Caco-2 (cell line): ENCODE measurements around the gene PAN2. TPM values are rescaled to one million over a fixed set of nuclear protein-coding genes. Genes with fewer than 3 reads are reported as not detected.

ENCODE experiments used
- BruUV-seq: library from RNA; stranded (reverse); fragments of 400-500 nt; replicated peaks from 2 replicates; lab custom pipeline; 2021; lab: Mats Ljungman, UMichigan
- CTCF ChIA-PET: fragments of 300-600 bp; sonication (Branson Sonifier 250); formaldehyde crosslinking; loops from one replicate; lab custom pipeline; 2022; ENCODE audit warnings: antibody characterized with exemption; lab: Charles Lee
- POLR2A ChIA-PET: fragments of 300-600 bp; sonication (Branson Sonifier 250); formaldehyde crosslinking; loops from one replicate; lab custom pipeline; 2022; ENCODE audit warnings: antibody characterized with exemption; lab: Charles Lee
- DNase-seq, 2 experiments: peaks; one replicate each; pipeline versions ENCODE4 v3.0.0 to v3.0.0-alpha.2; 2020 to 2022
- H3K27me3 ChIP-seq: replicated peaks from 2 replicates; pipeline ENCODE4 v1.6.0; 2011; ENCODE audit warnings: low read length; ENCODE audit not compliant: control insufficient read depth, insufficient read depth
- H3K36me3 ChIP-seq: 2 replicates; pipeline ENCODE4 v1.5.1; 2011; ENCODE audit warnings: low read length; ENCODE audit not compliant: control insufficient read depth, insufficient read depth
- H3K4me1 ChIP-seq: fragments of 250-450 bp; sonication (Bioruptor Pico); 2 replicates; pipeline ENCODE4 v1.5.1; 2020; ENCODE audit warnings: mild to moderate bottlenecking
- H3K4me3 ChIP-seq: 2 replicates; pipeline ENCODE4 v1.5.1; 2011; ENCODE audit warnings: low read depth, mild to moderate bottlenecking, control low read depth, low read length
- H3K9me3 ChIP-seq: fragments of 250-450 bp; sonication (Bioruptor Pico); 2 replicates; pipeline ENCODE4 v1.5.1; 2020; ENCODE audit warnings: mild to moderate bottlenecking, moderate library complexity
- H3K27ac Mint-ChIP-seq: one replicate; pipeline ENCODE4 v1.8.0; 2022; ENCODE audit warnings: mixed read lengths; ENCODE audit not compliant: unreplicated experiment
- H3K27me3 Mint-ChIP-seq: one replicate; pipeline ENCODE4 v1.8.0; 2022; ENCODE audit warnings: mixed read lengths; ENCODE audit not compliant: insufficient read depth, unreplicated experiment
- H3K36me3 Mint-ChIP-seq: one replicate; pipeline ENCODE4 v1.8.0; 2022; ENCODE audit warnings: mild to moderate bottlenecking, mixed read lengths; ENCODE audit not compliant: insufficient read depth, unreplicated experiment
- H3K4me1 Mint-ChIP-seq: one replicate; pipeline ENCODE4 v1.8.0; 2022; ENCODE audit warnings: low read depth, mixed read lengths; ENCODE audit not compliant: unreplicated experiment
- H3K4me3 Mint-ChIP-seq: one replicate; pipeline ENCODE4 v1.8.0; 2022; ENCODE audit warnings: mild to moderate bottlenecking, moderate library complexity, mixed read lengths; ENCODE audit not compliant: unreplicated experiment
- H3K9me3 Mint-ChIP-seq: one replicate; pipeline ENCODE4 v1.8.0; 2022; ENCODE audit warnings: mixed read lengths; ENCODE audit not compliant: unreplicated experiment
- intact Hi-C: fragments of 100-400 bp; cut with micrococcal nuclease; formaldehyde crosslinking; loops from one replicate; pipeline ENCODE4 v1.10.0; 2022; ENCODE audit not compliant: unreplicated experiment
- total RNA-seq: library from RNA; stranded (reverse); gene quantifications from 2 replicates; pipeline ENCODE4 v1.2.3, GENCODE V29; 2022
- TF ChIP-seq, protein P1 (sequence below), 2 experiments: fragments of 200-600 bp in 1 of 2; IDR thresholded peaks; 1 replicate in 1 of 2; 2 replicates in 1 of 2; pipeline versions ENCODE4 v1.5.1 to v1.8.0; 2011 to 2022; ENCODE audit warnings: antibody characterized with exemption in 1 of 2, control low read depth in 1 of 2, inconsistent platforms in 1 of 2, low read depth in 1 of 2, low read length in 1 of 2, mild to moderate bottlenecking in 1 of 2, moderate library complexity in 1 of 2; ENCODE audit not compliant: insufficient read depth in 1 of 2, severe bottlenecking in 1 of 2, unreplicated experiment in 1 of 2

The PAN2 gene
- total RNA-seq, 1 experiment from 2014 or later, result 30.0 TPM

DNA sequence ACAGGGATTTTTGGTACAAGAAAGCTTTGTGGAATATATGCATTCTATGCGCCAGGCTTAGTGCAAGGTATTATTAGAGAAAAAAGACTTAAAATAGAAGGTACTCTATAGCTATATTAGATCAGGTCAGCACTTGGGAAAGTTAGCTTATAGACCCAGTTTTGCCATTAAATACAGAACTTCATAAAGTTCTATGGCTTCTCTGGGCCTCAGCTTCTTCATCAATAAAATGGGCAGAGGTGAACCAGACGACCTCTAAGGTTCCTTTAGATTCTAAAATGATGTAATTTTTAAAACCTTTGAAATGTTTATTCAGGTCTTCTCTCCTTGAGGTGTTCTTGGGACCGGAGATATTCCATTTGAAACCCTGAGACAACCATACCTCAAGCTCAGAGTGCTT lies 25.1 kb downstream of the PAN2 start:
- ChIA-PET CTCF (interaction anchor here (1.0 kb wide), 1 partner anchor 190 kb away, joined by 5 read pairs; no protein-coding TSS in a partner anchor), POLR2A (interaction anchor here (0.6 kb wide), 1 partner anchor 212 kb away, joined by 3 read pairs; no protein-coding TSS in a partner anchor)
- TF ChIP-seq, protein P1, sequence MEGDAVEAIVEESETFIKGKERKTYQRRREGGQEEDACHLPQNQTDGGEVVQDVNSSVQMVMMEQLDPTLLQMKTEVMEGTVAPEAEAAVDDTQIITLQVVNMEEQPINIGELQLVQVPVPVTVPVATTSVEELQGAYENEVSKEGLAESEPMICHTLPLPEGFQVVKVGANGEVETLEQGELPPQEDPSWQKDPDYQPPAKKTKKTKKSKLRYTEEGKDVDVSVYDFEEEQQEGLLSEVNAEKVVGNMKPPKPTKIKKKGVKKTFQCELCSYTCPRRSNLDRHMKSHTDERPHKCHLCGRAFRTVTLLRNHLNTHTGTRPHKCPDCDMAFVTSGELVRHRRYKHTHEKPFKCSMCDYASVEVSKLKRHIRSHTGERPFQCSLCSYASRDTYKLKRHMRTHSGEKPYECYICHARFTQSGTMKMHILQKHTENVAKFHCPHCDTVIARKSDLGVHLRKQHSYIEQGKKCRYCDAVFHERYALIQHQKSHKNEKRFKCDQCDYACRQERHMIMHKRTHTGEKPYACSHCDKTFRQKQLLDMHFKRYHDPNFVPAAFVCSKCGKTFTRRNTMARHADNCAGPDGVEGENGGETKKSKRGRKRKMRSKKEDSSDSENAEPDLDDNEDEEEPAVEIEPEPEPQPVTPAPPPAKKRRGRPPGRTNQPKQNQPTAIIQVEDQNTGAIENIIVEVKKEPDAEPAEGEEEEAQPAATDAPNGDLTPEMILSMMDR (IDR thresholded peaks at IDR 0.05; ENCODE audit: insufficient read depth in 1 of 2, low read depth in 1 of 2, low read length in 1 of 2, severe bottlenecking in 1 of 2, unreplicated experiment in 1 of 2), result no peak
- H3K9me3 ChIP-seq, result no peaks in the 10 kb centered on the region
- no peaks in the 10 kb centered on the region for H3K27me3 ChIP-seq
- no peak for DNase-seq
- no peaks in the 10 kb centered on the region for H3K4me1 ChIP-seq
- Mint-ChIP-seq H3K27ac (no peak overlapping the region), H3K9me3 (no peaks in the 10 kb centered on the region), H3K27me3 (no peaks in the 10 kb centered on the region), H3K4me3 (no peak overlapping the region), H3K4me1 (no peaks in the 10 kb centered on the region), H3K36me3 (peaks cover 51% of the 10 kb centered on the region)
- no peak overlapping the region for H3K4me3 ChIP-seq
- BruUV-seq, result no TSS peak
- peaks cover 2% of the 10 kb centered on the region; the same call in 1 of the 2 replicates for H3K36me3 ChIP-seq
- intact Hi-C loops, result no loop called here

DNA sequence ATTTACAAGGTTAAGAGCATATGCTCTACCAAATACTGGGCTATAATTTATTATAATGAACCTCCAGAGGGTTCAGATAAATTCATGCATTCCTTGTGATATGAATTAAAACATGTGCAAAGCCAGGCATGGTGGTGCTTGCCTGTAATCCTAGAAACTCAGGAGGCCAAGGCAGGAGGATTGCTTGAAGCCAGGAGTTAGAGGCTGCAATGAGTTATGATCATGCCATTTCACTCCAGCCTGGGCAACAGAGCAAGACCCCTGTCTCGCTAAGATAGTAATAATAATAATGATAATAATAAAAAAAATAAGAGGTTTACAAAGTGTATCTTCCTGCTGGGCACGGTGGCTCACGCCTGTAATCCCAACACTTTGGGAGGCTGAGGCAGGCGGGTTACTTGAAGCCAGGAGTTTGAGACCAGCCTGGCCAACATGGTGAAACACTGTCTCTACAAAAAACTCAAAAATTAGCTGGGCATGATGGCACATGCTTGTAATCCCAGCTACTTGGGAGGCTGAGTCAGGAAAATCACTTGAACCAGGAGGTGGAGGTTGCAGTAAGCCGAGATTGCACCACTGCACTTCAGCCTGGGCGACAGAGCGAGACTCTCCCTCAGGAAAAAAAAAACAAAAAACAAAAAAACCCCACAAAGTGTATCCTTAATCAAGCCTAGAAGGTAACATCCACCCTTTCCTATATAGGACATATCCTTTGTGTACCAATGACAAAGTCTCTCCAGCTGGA lies 26.4 kb downstream of the PAN2 start:
- H3K27ac Mint-ChIP-seq, result no peak overlapping the region
- POLR2A ChIA-PET, result no interaction called here
- TF ChIP-seq, protein P1 (IDR thresholded peaks at IDR 0.05; ENCODE audit: insufficient read depth in 1 of 2, low read depth in 1 of 2, low read length in 1 of 2, severe bottlenecking in 1 of 2, unreplicated experiment in 1 of 2), result no peak
- H3K4me1 Mint-ChIP-seq, result no peaks in the 10 kb centered on the region
- intact Hi-C loops, result no loop called here
- CTCF ChIA-PET, result no interaction called here
- Histone ChIP-seq H3K4me1 (no peaks in the 10 kb centered on the region), H3K4me3 (no peak overlapping the region), H3K36me3 (peaks cover 2% of the 10 kb centered on the region; the same call in 1 of the 2 replicates), H3K27me3 (no peaks in the 10 kb centered on the region), H3K9me3 (no peaks in the 10 kb centered on the region)
- no peak overlapping the region for H3K4me3 Mint-ChIP-seq
- no peak for DNase-seq
- H3K9me3 Mint-ChIP-seq, result no peaks in the 10 kb centered on the region
- no TSS peak for BruUV-seq
- H3K36me3 Mint-ChIP-seq, result peaks cover 38% of the 10 kb centered on the region
- no peaks in the 10 kb centered on the region for H3K27me3 Mint-ChIP-seq

DNA sequence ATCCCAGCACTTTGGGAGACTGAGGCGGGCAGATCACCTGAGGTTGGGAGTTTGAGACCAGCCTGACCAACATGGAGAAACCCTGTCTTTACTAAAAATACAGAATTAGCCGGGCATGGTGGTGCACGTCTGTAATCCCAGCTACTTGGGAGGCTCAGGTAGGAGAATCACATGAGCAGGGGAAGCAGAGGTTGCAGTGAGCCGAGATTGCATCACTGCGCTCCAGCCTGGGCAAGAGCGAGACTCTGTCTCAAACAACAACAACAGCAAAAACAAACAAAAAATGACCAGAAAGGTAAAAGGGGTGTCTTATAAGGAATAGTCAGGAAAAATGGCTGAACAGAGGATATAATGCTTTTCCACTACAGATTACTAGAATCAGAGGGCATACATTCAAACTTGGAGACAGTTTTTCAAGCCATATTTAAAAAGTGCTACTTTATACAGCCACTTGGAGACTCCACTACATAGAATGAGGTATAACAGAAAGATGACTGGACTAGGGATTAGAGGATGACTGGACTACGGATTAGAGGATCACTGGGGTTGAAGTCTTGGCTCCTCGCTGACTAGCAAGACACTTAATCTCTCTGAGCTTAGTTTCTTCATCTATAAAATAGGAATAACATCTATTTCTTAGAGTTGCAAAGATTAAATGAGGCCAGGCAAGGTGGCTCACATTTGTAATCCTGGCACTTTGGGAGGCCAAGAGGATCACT lies 28.8 kb downstream of the PAN2 start:
- no peaks in the 10 kb centered on the region for H3K27me3 Mint-ChIP-seq
- peaks cover 36% of the 10 kb centered on the region for H3K36me3 Mint-ChIP-seq
- no peak overlapping the region for H3K27ac Mint-ChIP-seq
- ChIA-PET POLR2A (no interaction called here), CTCF (no interaction called here)
- no peak overlapping the region for H3K4me3 Mint-ChIP-seq
- H3K4me1 ChIP-seq, result peaks cover 10% of the 10 kb centered on the region
- no peak for DNase-seq
- no peaks in the 10 kb centered on the region for H3K9me3 Mint-ChIP-seq
- H3K36me3 ChIP-seq, result no peaks in the 10 kb centered on the region
- H3K9me3 ChIP-seq, result no peaks in the 10 kb centered on the region
- no peak overlapping the region for H3K4me3 ChIP-seq
- TF ChIP-seq, protein P1 (IDR thresholded peaks at IDR 0.05; ENCODE audit: insufficient read depth in 1 of 2, low read depth in 1 of 2, low read length in 1 of 2, severe bottlenecking in 1 of 2, unreplicated experiment in 1 of 2), result no peak
- H3K27me3 ChIP-seq, result no peaks in the 10 kb centered on the region
- intact Hi-C loops, result no loop called here
- no TSS peak for BruUV-seq
- H3K4me1 Mint-ChIP-seq, result peaks cover 9% of the 10 kb centered on the region
